ENCODE data around the gene JAG1.

- TF ChIP-seq POLR2A (IDR thresholded peaks at IDR 0.05) (no peak), CTCF (IDR thresholded peaks at IDR 0.05) (no peak)
Observed at GRCh38 chr20:10616212-10616611, 57.6 kb downstream of the JAG1 start.

All from testis (tissue), 2 donors.